NK-92 (cell line): ENCODE measurements around the gene RALBP1.
"Not testable (repeated sequence)": the region's sequence is repeated elsewhere in the genome, so short reads cannot be mapped to it uniquely, and the experiment has no call there.

Source experiments
- DNase-seq: peaks from one replicate; lab custom pipeline; 2025; ENCODE audit not compliant: unreplicated experiment; lab: John Stamatoyannopoulos, UW

RALBP1 gene

GRCh38 chr18:9454061-9454703, 21.1 kb upstream of the RALBP1 start:
- no peak for DNase-seq

- DNase-seq: no peak
These were observed 19.4 kb upstream of the RALBP1 start for GRCh38 chr18:9455718-9456511.

- no peak for DNase-seq
These were observed 9.2 kb upstream of the RALBP1 start for GRCh38 chr18:9466127-9466526.

GRCh38 chr18:9466846-9467245, 8.5 kb upstream of the RALBP1 start:
- no peak for DNase-seq

- DNase-seq: no peak
These were observed 6.3 kb upstream of the RALBP1 start for GRCh38 chr18:9468998-9469397.

- DNase-seq: no peak
These were observed 5.6 kb upstream of the RALBP1 start for GRCh38 chr18:9469685-9470084.

GRCh38 chr18:9474108-9474982, 968 bp upstream of the RALBP1 start:
- no peak for DNase-seq

- DNase-seq: no peak
These were observed 604 bp downstream of the RALBP1 start for GRCh38 chr18:9475643-9476591.

GRCh38 chr18:9476949-9477348, 1.6 kb downstream of the RALBP1 start:
- DNase-seq: not testable (repeated sequence)

GRCh38 chr18:9477509-9477908, 2.2 kb downstream of the RALBP1 start:
- no peak for DNase-seq

GRCh38 chr18:9478545-9478944, 3.2 kb downstream of the RALBP1 start:
- no peak for DNase-seq

- no peak for DNase-seq
These were observed 7.5 kb downstream of the RALBP1 start for GRCh38 chr18:9482790-9483189.

GRCh38 chr18:9483526-9483925, 8.2 kb downstream of the RALBP1 start:
- no peak for DNase-seq

GRCh38 chr18:9484856-9485255, 9.5 kb downstream of the RALBP1 start:
- not testable (repeated sequence) for DNase-seq

- no peak for DNase-seq
These were observed 13.2 kb downstream of the RALBP1 start for GRCh38 chr18:9488538-9488937.

GRCh38 chr18:9494778-9495331, 19.5 kb downstream of the RALBP1 start:
- DNase-seq: no peak

- DNase-seq: no peak
These were observed 20.2 kb downstream of the RALBP1 start for GRCh38 chr18:9495465-9495864.

GRCh38 chr18:9495916-9496705, 20.8 kb downstream of the RALBP1 start:
- no peak for DNase-seq

- no peak for DNase-seq
These were observed 30.9 kb downstream of the RALBP1 start for GRCh38 chr18:9506046-9506792.
